Body of pancreas (tissue), 4 donors: ENCODE data around the gene DNAH2. TPM values are rescaled to one million over a fixed set of nuclear protein-coding genes. Genes with fewer than 3 reads are reported as not detected.
"Not testable (repeated sequence)": the region's sequence is repeated elsewhere in the genome, so short reads cannot be mapped to it uniquely, and the experiment has no call there.

Experiments
- ATAC-seq: fragments of 150-250 bp; one replicate; pipeline ENCODE4 v1.9.1; 2016
- DNase-seq, 4 donors: peaks; one replicate each; pipeline ENCODE4 v3.0.0-alpha.2; 2019
- H3K27ac ChIP-seq, 4 donors: fragments of 200-600 bp; sonication (generic); 1 replicate in 3 of 4; 2 replicates in 1 of 4; pipeline versions ENCODE4 v1.5.1 to v1.6.1; 2016 to 2019; ENCODE audit warnings: mild to moderate bottlenecking in 1 of 4, mixed read lengths in 1 of 4, moderate library complexity in 1 of 4
- H3K27me3 ChIP-seq, 2 donors: fragments of 200-600 bp; sonication (generic); one replicate each; pipeline ENCODE4 v1.6.0; 2016; ENCODE audit warnings: mild to moderate bottlenecking in 1 of 2
- H3K36me3 ChIP-seq, 2 donors: fragments of 200-600 bp; sonication (generic); replicated peaks in 1 of 2; 2 replicates each; pipeline ENCODE4 v1.5.1; 2016; ENCODE audit warnings: low read depth in 2 of 2; ENCODE audit not compliant: insufficient read depth in 1 of 2
- H3K4me1 ChIP-seq: fragments of 200-600 bp; sonication (generic); one replicate; pipeline ENCODE4 v1.6.0; 2016
- H3K4me3 ChIP-seq, 2 donors: fragments of 200-600 bp; sonication (generic); 1 replicate in 1 of 2; 2 replicates in 1 of 2; pipeline ENCODE4 v1.5.1; 2016 to 2019
- H3K9me3 ChIP-seq, 3 donors: fragments of 200-600 bp; sonication (generic); 1 replicate in 2 of 3; 2 replicates in 1 of 3; pipeline ENCODE4 v1.5.1; 2016
- CTCF ChIP-seq, 7 experiments: fragments of 450-650 bp in 4 of 7; fragments of 200-600 bp in 3 of 7; sonication (generic) in 3 of 7; IDR thresholded peaks; one replicate each; pipeline ENCODE4 v1.5.1; 2016 to 2019; ENCODE audit warnings: antibody characterized with exemption in 7 of 7
- POLR2A ChIP-seq, 3 donors: fragments of 450-650 bp; IDR thresholded peaks; one replicate each; pipeline ENCODE4 v1.6.1; 2016; ENCODE audit warnings: antibody characterized with exemption in 3 of 3, mild to moderate bottlenecking in 2 of 3
- WGBS, 2 donors: methylation state at CpG; one replicate each; pipeline ENCODE4 v1.1.5; 2017; 5-methylcytosine and 5-hydroxymethylcytosine counted together
- intact Hi-C: fragments of 100-400 bp; cut with DNase I; formaldehyde crosslinking; loops from one replicate; pipeline ENCODE4 v1.15.1; 2023
- total RNA-seq, 2 donors: library from RNA; depleted of rRNA; stranded (reverse); fragments of >200 nt; gene quantifications; one replicate each; pipeline ENCODE4 v1.1.0, GENCODE V29; 2016

The DNAH2 gene
- total RNA-seq, 2 donors from 2014 or later, result 0.26 to 0.66 TPM

GRCh38 chr17:7857713-7858521 lies 140.4 kb downstream of the DNAH2 start, which contains the start of gene CYB5D1:
CYB5D1 (plus strand) TSS chr17:7858003; CDS start chr17:7858135, 132 bp downstream.
- Histone ChIP-seq H3K4me1 (peaks cover 34% of the 10 kb centered on the region), H3K9me3 (no peaks in the 10 kb centered on the region)
- intact Hi-C loops, result loop anchor here (5.0 kb wide), 1 partner anchor 36 kb away; no protein-coding TSS in a partner anchor

GRCh38 chr17:7858522-7858810 lies 140.9 kb downstream of the DNAH2 start:
- TF ChIP-seq CTCF (IDR thresholded peaks at IDR 0.05), result peak; percentile 24 to 64 (median 43)
- TF ChIP-seq POLR2A (IDR thresholded peaks at IDR 0.05), result no peak
- H3K27ac ChIP-seq, result peak overlapping the region; percentile 82 to 96 (median 94)
- H3K9me3 ChIP-seq, result no peaks in the 10 kb centered on the region
- H3K36me3 ChIP-seq, result no peaks in the 10 kb centered on the region
- ATAC-seq, result peak; percentile 11
- peak; percentile 49 to 69 (median 63) for DNase-seq
- no peaks in the 10 kb centered on the region for H3K27me3 ChIP-seq
- H3K4me1 ChIP-seq, result peaks cover 34% of the 10 kb centered on the region
- peak overlapping the region in 1 of 2 donors; percentile 49 for H3K4me3 ChIP-seq
- 9 to 13% methylated on average over 7 to 20 of the region's 20 CpGs for WGBS, 2 donors
- intact Hi-C loops, result loop anchor here (5.0 kb wide), 1 partner anchor 36 kb away; no protein-coding TSS in a partner anchor

More at GRCh38 chr17:7857713-7858521, 140.4 kb downstream of the DNAH2 start, which contains the start of gene CYB5D1:
- Histone ChIP-seq H3K36me3 (no peaks in the 10 kb centered on the region), H3K27ac (peak within 1 kb of the TSS; percentile 82 to 96 (median 94)), H3K4me3 (peak within 1 kb of the TSS; percentile 49), H3K27me3 (no peaks in the 10 kb centered on the region)
- WGBS, 2 donors, result 1 to 7% methylated on average over 19 to 48 of the region's 48 CpGs
- peak; percentile 69 for ATAC-seq
- peak in 2 of 7 experiments; percentile 3 to 14 for TF ChIP-seq CTCF (IDR thresholded peaks at IDR 0.05)
- TF ChIP-seq POLR2A (IDR thresholded peaks at IDR 0.05), result peak in 2 of 3 donors; percentile 70 to 75
- DNase-seq, result peak; percentile 90 to 96 (median 94)

- whole genome bisulfite sequencing, 2 donors, result 54 to 68% methylated on average over 8 of the region's 8 CpGs
These were observed 141.5 kb downstream of the DNAH2 start for GRCh38 chr17:7859028-7859427.

GRCh38 chr17:7862692-7863437 lies 145.3 kb downstream of the DNAH2 start:
- TF ChIP-seq POLR2A (IDR thresholded peaks at IDR 0.05) (no peak), CTCF (IDR thresholded peaks at IDR 0.05) (peak; percentile 46 to 96 (median 82))
- ATAC-seq (no peak), DNase-seq (peak; percentile 37 to 65 (median 56))
- peaks cover 15% of the 10 kb centered on the region for H3K4me1 ChIP-seq
- no peak overlapping the region for H3K27ac ChIP-seq
- no peak overlapping the region for H3K4me3 ChIP-seq
- WGBS, 2 donors, result 25 to 27% methylated on average over 3 of the region's 3 CpGs
- H3K36me3 ChIP-seq, result no peaks in the 10 kb centered on the region
- intact Hi-C loops, result loop anchor here (5.0 kb wide), 2 partner anchors 34 to 124 kb away; no protein-coding TSS in a partner anchor
- no peaks in the 10 kb centered on the region for H3K9me3 ChIP-seq
- no peaks in the 10 kb centered on the region for H3K27me3 ChIP-seq

More at GRCh38 chr17:7859028-7859427, 141.5 kb downstream of the DNAH2 start:
- Histone ChIP-seq H3K27ac (peak overlapping the region in 2 of 4 donors; percentile 82 to 96), H3K27me3 (no peaks in the 10 kb centered on the region), H3K9me3 (no peaks in the 10 kb centered on the region), H3K4me3 (no peak overlapping the region), H3K36me3 (no peaks in the 10 kb centered on the region), H3K4me1 (peaks cover 34% of the 10 kb centered on the region)
- TF ChIP-seq CTCF (IDR thresholded peaks at IDR 0.05) (no peak), POLR2A (IDR thresholded peaks at IDR 0.05) (no peak)
- ATAC-seq, result no peak
- no peak for DNase-seq
- intact Hi-C loops, result loop anchor here (5.0 kb wide), 1 partner anchor 37 kb away; no protein-coding TSS in a partner anchor

GRCh38 chr17:7864384-7864783 lies 146.8 kb downstream of the DNAH2 start:
- H3K27ac ChIP-seq, H3K36me3 ChIP-seq, ATAC-seq, H3K4me3 ChIP-seq, H3K4me1 ChIP-seq, H3K27me3 ChIP-seq, DNase-seq, H3K9me3 ChIP-seq: not testable (repeated sequence)
- 77 to 85% methylated on average over 5 of the region's 5 CpGs for WGBS, 2 donors
- intact Hi-C loops, result loop anchor here (5.0 kb wide), 2 partner anchors 33 to 123 kb away; no protein-coding TSS in a partner anchor
